ENCODE measurements around the gene ARHGAP33. TPM values are rescaled to one million over a fixed set of nuclear protein-coding genes. Genes with fewer than 3 reads are reported as not detected.

Gene ARHGAP33
- total and polyA plus RNA-seq, 2 of the 8 experiments (the other 6 are each of a cell fraction or from before 2014, with no cell fraction given) = 6.5 to 25.2 TPM

DNA sequence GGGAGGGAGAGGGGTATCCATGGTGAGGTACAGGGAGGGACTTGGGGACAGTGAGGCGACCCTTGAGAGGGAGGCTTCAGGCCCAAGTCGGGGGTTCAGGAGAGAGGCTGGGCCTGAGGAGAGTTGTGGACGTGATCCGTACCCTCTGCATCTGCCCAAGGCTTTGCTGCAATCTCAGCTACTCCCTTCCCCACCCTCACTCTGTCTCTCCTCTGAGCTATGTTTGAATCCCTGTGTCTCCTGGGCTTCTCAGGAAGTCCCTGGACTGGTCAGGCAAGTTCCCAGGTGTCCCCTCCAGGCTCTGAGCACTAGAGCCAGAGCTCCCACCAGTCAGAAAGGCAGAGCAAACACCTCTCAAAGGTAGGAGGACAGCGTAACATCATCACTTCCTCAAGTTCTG, 25.2 kb upstream of the ARHGAP33 start (continued):
- TF ChIP-seq, protein P1, sequence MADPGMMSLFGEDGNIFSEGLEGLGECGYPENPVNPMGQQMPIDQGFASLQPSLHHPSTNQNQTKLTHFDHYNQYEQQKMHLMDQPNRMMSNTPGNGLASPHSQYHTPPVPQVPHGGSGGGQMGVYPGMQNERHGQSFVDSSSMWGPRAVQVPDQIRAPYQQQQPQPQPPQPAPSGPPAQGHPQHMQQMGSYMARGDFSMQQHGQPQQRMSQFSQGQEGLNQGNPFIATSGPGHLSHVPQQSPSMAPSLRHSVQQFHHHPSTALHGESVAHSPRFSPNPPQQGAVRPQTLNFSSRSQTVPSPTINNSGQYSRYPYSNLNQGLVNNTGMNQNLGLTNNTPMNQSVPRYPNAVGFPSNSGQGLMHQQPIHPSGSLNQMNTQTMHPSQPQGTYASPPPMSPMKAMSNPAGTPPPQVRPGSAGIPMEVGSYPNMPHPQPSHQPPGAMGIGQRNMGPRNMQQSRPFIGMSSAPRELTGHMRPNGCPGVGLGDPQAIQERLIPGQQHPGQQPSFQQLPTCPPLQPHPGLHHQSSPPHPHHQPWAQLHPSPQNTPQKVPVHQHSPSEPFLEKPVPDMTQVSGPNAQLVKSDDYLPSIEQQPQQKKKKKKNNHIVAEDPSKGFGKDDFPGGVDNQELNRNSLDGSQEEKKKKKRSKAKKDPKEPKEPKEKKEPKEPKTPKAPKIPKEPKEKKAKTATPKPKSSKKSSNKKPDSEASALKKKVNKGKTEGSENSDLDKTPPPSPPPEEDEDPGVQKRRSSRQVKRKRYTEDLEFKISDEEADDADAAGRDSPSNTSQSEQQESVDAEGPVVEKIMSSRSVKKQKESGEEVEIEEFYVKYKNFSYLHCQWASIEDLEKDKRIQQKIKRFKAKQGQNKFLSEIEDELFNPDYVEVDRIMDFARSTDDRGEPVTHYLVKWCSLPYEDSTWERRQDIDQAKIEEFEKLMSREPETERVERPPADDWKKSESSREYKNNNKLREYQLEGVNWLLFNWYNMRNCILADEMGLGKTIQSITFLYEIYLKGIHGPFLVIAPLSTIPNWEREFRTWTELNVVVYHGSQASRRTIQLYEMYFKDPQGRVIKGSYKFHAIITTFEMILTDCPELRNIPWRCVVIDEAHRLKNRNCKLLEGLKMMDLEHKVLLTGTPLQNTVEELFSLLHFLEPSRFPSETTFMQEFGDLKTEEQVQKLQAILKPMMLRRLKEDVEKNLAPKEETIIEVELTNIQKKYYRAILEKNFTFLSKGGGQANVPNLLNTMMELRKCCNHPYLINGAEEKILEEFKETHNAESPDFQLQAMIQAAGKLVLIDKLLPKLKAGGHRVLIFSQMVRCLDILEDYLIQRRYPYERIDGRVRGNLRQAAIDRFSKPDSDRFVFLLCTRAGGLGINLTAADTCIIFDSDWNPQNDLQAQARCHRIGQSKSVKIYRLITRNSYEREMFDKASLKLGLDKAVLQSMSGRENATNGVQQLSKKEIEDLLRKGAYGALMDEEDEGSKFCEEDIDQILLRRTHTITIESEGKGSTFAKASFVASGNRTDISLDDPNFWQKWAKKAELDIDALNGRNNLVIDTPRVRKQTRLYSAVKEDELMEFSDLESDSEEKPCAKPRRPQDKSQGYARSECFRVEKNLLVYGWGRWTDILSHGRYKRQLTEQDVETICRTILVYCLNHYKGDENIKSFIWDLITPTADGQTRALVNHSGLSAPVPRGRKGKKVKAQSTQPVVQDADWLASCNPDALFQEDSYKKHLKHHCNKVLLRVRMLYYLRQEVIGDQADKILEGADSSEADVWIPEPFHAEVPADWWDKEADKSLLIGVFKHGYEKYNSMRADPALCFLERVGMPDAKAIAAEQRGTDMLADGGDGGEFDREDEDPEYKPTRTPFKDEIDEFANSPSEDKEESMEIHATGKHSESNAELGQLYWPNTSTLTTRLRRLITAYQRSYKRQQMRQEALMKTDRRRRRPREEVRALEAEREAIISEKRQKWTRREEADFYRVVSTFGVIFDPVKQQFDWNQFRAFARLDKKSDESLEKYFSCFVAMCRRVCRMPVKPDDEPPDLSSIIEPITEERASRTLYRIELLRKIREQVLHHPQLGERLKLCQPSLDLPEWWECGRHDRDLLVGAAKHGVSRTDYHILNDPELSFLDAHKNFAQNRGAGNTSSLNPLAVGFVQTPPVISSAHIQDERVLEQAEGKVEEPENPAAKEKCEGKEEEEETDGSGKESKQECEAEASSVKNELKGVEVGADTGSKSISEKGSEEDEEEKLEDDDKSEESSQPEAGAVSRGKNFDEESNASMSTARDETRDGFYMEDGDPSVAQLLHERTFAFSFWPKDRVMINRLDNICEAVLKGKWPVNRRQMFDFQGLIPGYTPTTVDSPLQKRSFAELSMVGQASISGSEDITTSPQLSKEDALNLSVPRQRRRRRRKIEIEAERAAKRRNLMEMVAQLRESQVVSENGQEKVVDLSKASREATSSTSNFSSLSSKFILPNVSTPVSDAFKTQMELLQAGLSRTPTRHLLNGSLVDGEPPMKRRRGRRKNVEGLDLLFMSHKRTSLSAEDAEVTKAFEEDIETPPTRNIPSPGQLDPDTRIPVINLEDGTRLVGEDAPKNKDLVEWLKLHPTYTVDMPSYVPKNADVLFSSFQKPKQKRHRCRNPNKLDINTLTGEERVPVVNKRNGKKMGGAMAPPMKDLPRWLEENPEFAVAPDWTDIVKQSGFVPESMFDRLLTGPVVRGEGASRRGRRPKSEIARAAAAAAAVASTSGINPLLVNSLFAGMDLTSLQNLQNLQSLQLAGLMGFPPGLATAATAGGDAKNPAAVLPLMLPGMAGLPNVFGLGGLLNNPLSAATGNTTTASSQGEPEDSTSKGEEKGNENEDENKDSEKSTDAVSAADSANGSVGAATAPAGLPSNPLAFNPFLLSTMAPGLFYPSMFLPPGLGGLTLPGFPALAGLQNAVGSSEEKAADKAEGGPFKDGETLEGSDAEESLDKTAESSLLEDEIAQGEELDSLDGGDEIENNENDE (IDR thresholded peaks at IDR 0.05; ENCODE audit: insufficient replicate concordance, low read length) = no peak
- TF ChIP-seq KDM4A (IDR thresholded peaks at IDR 0.05; ENCODE audit: low read depth, low read length, severe bottlenecking) (no peak), FOSL1 (IDR thresholded peaks at IDR 0.05; ENCODE audit: insufficient read depth, low read depth, low read length) (no peak), ASH2L (IDR thresholded peaks at IDR 0.05; ENCODE audit: low read length) (no peak), EZH2 (IDR thresholded peaks at IDR 0.05; ENCODE audit: low read depth, low read length, severe bottlenecking) (no peak), HDAC2 (IDR thresholded peaks at IDR 0.05; ENCODE audit: borderline replicate concordance in 1 of 2, low read depth in 2 of 2, low read length in 2 of 2) (no peak), EP300 (IDR thresholded peaks at IDR 0.05; ENCODE audit: borderline replicate concordance in 1 of 2, low read depth in 2 of 2, low read length in 2 of 2) (no peak), YY1 (IDR thresholded peaks at IDR 0.05; ENCODE audit: low read depth, low read length) (no peak)
